ENCODE measurements around the gene PID1.
"Not testable (repeated sequence)": the region's sequence is repeated elsewhere in the genome, so short reads cannot be mapped to it uniquely, and the experiment has no call there.

The PID1 gene

DNA sequence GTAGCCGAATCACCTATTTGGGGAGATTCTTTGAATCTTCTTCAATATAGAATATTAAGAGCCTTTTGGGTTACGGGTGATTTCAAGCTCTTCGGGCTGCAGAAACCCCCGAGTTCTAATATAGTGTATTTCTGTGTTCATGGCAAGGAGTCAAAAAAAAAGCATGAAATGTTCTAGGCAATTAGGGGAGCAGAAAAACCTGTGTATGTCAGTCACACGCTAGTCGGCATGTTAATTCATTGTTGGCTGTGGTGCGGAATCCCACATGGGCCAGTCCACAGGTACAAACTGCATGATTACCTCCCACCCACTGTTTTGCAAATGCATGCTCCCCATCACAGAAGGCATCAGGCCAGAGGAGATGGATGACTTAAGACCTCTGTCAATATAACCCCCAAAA lies 161.9 kb downstream of the PID1 start:
- no peak for DNase-seq (ENCODE audit: low spot score)

DNA sequence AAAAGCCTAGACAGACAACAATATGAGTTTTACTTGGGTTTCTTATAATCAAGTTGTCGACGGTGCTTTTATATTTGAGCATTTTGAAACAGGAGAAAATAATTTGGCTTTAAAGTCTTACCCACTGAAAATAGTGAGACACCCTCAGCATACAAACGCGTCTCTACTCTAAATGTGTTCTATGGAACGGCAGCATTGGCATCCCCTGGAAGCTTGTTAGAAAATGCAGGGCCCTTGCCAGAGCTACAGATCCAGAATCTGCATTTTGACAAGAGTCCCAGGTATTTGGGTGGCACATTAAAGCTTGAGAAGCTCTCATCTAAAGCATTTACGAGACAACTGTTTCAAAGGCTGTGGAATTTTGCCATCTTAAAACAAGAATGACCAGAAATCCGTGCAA lies 163.5 kb downstream of the PID1 start:
- DNase-seq (ENCODE audit: low spot score), result no peak

DNA sequence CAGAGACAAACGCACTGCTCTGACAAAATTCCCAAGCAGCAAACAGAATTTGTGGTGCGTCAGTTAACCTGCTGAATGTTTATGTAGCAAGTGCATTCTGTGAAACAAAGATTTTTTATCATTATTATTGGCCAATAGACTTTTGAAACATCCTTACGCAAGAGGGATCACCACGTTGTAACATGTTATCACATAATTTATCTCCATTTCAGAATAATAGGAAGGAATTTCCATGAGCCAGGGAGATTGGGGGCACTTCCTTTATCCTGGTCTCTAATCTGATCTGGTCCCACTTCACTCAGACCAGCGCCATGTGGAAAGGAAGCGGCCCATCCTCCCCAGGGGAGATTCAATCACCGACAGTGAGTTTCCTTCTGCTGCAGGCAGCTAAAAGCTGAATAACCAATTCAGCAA lies 166.1 kb downstream of the PID1 start:
- DNase-seq (ENCODE audit: low spot score), result no peak

DNA sequence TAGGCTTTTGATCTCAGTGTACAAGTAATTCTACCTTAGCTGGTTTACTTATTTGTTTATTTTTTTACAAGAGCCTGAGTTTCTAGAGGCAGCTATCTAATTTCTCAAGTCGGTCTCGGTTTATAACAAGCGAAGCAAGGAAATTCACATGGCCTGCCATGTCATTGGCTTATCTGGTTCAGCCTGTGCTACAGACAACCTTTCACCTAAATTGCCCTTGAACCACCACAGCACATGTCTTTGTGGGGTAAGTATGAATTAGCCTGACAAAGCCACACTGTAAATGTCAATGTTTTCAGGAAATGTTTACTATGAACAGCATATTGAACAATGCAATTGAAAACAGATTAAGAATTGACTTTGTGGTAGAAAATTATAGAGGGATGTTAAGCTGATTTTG lies 167.1 kb downstream of the PID1 start:
- DNase-seq (ENCODE audit: low spot score), result no peak

DNA sequence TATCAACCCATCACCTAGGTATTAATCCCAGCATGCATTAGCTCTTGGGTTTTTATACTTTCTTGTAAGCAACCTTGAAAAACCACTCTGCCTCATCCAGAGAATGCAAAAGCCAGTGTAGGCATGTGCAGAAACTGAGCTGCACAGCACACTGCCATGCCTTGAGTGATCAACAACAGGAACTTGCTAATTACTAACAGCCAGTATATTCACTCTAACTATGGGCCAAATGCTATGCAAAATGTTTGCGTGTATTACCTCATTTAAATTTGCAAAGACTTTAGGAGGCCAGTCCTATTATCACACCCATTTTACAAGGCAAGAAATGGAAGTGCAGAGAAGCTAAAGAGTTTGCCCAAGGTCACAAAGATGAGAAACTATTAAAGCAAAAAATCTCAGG lies 169.8 kb downstream of the PID1 start:
- no peak for DNase-seq (ENCODE audit: low spot score)

DNA sequence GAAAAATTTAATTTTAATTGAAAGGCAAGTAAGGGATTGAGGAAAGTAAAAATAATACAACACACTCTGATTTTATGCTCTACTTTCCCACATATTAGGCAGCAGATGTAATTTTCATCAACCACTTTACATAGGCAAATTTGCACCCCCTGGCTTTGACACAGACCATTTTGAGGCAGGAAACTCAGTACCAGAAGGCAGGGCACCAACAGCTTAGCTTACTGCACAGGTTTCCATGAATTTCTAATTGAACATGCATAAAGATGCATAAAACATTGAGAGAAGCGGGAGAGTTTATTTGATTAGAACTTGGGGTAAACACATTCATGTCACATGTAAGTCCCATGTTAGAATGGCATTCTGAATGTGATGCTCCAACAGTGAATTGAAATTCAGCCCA lies 171.9 kb downstream of the PID1 start:
- DNase-seq (ENCODE audit: low spot score), result no peak

DNA sequence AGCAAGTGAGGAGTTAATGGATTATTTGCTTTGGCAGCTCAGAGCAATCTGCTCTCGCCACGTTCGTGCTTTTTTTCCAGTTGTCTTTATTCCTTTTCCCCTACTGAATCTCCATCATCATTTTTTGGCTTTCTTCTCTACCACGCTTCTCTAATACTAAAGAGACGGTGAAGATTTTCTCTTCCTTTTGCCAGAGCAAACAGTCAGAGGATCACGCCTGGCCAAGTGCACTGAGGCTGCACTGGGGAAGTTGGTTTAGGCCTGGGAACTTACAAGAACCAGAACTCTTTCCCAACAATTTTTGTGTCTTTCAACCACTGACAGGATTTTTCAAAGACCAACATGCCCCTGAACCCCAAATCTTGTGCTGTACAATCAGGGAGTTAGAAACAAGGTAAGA lies 172.3 kb downstream of the PID1 start:
- no peak for DNase-seq (ENCODE audit: low spot score)

DNA sequence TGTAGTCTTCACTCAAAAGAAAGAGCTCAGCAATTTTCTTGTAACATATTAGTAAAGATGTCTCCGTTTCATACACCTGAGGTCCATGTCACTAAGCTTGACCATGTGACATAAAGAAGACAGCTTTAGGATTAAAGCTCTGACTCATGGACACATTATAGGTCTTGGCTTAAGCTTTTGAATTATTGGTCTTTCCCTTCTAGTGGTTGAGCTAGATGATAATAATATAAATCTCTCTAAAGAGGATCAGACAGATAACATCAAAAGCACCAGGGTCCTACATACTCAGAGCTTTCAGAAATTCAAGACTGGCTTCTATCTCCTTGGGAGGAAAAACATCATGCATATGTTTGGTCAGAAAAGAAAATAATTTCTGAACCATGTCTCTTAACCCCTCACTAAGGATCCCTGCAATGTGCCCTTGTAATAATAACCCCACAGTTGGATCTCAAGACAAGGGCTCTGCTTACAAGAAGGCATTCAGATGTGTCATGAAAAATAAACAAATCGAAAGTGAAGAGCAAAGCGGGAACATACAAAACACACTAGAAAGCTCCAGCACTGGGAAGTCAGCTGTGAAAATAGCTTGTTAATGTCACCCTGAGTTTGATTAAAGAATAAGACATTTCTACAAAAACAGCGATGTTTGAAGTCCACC lies 174.5 kb downstream of the PID1 start:
- no peak for DNase-seq (ENCODE audit: low spot score)

DNA sequence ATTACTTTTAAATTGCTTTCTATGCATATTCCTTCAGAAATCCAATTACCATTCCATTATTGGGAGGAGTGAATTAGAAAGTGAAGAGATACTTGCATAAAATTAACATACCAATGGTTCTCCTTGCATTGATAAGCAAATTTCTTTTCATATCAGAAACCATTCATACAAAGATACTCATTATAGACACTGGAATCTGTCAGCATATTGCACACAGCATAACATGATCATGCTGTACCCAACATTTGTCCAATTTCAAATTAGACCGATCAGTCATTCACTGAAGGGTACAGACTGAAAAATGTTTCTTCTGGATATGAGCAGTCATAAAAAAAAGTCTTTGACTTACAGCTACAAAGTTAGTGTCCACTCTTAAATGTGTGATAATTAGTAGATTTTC lies 175.6 kb downstream of the PID1 start:
- no peak for DNase-seq (ENCODE audit: low spot score)

DNA sequence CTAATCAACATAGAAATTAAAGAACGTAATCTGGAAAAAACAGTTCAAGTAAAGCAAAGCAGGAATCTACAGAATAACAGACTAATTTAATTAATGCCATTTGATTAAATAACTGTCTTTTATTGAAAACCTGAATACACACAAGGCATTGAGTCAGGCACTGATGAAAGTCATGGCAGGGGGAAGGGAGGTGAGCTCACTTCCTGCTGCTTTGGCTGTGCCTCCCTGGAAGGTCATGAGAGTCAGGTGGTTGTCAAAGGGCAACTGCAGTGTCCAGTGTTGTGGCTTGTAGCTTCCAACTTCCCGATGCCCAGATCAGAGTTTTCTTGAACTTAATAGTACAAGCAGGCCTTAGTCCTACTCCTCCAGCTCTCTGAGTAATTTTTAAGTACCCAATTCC lies 180.9 kb downstream of the PID1 start:
- no peak for DNase-seq (ENCODE audit: low spot score)

DNA sequence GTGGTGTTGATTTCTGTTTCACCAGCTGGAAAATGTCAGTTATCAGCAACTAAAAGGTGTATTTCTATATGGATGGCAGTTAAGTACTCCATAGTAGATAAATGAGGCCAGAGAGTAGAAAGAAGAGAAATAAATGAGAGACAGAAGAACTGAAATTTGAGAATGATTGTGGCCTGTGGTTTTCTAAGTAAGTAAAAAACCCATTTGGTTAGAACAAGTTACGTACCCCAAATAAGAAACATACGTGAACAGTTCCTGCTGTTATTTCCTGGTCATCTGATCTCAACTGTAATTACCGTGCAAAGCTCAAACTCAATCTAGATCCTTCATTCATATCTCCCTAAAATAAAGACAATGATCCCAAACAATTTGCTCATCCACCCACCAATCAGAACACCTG lies 181.3 kb downstream of the PID1 start:
- DNase-seq (ENCODE audit: low spot score), result no peak

DNA sequence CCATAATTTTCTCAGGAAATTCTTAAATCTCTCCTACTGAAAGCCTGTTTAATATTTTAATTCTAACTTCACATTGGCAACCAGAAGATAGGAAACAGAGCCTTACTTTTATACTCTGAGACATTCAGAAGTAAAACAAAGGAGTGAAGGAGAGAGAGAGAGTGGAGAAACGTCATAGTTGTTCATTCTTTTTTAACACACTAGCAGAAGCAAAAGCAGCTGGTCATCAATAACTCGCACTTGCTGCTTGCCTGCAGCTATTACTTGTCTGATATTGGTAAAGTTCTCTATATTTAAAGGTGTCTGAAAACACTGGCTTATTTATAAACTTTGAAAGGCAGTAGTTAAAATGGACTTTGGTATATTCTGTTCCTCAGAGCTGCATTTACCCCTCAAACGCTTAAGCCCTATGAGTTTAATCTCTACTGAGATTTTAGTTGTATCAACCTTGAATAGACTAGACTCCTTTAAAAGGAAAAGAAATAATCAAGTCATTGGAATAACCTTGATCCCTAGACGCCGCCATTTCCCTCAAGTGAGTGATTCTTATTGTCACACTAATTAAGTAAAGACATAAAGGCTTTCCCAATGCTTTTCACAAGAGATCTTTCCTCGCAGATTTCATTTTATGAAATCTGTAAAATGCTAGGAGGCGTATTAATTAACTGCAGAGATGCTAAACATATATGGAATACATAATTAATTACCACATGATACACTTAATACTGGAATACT lies 182.0 kb downstream of the PID1 start:
- no peak for DNase-seq (ENCODE audit: low spot score)

DNA sequence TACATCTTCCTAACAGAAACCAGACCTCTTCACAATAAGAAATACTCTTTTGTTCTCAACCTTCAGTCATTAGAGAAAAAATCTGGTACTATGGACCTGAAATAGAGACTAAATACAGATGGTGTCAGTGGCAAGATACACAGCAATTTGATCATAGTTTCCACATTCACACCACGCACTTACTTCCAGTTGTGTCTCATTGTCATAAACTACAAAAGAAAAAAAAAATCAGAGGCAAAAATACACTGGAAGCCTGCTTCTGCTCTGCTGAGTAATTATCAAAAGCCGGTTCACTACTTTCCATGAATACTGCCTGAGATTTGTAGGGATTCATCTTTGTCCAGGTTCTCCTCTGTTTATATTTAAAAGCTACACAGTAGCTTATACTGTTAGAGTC lies 182.6 kb downstream of the PID1 start:
- DNase-seq (ENCODE audit: low spot score), result no peak

DNA sequence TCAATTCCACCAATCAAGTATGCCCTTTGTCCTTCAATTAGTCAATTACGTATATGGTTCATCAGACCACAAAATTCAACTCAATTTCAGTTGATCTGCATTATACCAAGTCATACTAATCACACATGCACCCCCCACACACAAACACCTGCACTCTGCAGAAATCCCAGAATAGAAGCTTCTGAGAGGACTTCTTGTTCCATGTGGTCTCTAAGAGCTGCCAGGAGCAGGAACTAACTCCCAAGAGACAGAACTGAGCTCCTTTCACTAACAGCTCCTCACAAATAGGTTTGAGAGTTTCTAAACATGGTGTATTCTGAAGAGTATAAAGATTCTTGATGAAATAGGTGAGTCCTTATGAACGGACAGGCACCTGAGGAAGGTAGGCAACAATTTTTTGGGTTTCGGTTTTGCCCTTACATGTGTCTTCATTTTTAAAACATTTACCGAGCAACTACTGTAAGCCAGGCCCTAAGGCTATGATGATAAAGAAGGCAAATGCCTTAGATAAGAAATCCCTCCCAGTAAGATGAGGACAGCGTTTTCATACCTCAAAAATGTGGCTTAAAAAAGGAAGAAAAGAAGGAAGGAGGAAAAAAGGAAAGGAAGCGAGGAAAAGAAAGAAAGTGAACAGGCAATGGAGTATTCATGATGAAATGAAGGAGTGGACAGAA lies 183.1 kb downstream of the PID1 start:
- no peak for DNase-seq (ENCODE audit: low spot score)

DNA sequence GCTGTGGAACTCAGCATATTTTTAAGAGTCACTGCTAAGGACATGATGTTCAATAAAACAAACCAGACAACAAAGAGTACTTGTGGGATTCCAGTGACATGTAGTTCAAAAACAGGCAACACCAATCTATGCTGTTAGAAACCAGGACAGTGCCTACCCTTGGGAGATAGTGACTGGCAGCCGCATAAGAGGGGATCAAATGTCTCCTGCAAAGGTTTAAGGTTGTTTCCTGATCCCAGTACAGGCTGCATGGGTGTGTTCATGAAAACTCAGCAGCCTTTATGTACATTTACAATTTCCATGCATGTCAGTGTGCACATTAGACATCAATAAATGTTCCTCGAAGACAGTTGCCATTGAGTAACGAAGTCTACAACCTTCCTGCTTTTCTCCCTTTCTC lies 183.8 kb downstream of the PID1 start:
- no peak for DNase-seq (ENCODE audit: low spot score)

DNA sequence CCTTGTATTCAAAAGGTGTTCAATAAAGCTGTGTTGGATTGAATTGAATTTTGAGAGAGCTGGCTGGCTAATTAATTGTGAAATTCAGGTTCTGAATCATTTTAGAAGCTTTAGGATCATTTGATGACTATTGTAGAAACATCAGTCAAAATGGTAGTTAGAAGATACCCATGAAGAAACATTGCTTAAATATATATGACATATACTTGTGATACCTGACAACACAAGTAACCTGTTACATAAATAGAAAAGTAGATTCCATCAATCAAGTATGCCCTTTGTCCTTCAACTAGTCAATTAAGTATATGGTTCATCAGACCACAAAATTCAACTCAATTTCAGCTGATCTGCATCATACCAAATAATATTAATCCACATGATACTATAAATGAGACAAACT lies 185.6 kb downstream of the PID1 start:
- DNase-seq (ENCODE audit: low spot score), result no peak

DNA sequence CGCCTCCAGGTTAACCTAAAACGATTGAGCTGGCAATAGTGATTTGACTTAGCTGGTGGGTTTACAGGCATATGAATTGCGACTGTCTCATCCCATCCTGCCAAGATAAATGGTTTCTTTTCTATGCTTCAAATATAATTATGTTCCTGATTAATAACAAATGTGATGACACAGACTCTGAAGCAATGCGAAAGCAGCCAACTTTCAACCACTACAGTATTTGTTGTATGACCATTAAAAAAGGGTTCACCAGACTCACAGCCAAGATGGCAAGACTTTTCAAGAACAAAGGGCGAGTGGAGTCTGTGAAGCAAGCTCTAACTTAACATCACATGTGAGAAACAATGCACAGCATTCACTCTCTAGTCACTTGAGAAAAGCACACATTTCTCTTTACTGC lies 186.6 kb downstream of the PID1 start:
- no peak for DNase-seq (ENCODE audit: low spot score)

DNA sequence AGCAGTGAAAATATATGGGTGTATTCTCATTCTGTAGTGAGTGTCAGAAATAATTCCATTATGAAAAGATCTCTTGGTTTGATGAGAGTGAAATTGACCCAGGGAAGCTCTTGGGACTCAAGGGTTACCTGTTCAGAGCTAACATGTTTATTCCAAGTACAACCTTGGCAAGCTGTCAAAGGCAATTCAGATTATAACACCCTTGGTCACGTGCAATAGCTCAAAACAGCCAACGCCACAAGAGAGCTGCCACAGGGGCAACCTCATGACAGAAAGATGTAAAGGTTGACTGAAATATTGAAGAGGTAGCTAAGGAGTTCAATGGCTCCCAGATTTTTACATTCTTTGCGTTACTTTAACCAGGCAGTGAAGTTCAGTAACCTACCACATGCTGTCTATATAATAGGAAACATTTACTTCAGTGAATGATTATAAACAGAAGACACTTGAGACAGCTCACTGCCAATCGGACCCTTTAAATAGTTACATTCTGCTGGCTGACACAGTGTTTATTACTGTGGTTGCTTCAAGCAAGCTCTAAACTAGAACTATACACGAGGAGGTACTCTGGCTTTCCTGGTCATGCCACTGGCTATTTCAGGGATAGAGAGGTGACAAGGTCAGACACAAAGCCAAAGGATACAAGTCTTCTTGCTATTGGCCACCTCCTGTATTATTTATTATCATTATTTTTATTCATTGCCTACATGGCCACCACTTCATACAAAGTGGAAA lies 187.3 kb downstream of the PID1 start:
- DNase-seq (ENCODE audit: low spot score), result no peak

DNA sequence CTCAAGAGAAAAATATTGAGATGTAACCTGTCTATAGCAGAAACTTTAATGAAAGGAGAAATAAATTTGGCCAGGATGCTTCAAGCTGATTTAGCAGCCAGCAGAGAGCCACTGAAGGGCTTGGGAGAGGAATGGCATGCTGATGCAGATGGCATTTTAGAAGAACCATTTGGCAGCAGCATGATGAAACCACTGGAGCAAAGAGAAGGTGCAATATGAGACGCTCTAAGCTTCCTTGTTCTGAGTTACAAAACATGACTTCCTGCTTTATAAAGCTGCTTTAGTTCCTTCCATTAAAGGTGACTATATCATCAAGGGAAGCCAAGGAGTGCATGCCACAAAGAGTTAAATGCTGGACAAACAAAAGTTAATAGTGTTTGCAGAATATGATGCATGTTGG lies 189.7 kb downstream of the PID1 start:
- no peak for DNase-seq (ENCODE audit: low spot score)

DNA sequence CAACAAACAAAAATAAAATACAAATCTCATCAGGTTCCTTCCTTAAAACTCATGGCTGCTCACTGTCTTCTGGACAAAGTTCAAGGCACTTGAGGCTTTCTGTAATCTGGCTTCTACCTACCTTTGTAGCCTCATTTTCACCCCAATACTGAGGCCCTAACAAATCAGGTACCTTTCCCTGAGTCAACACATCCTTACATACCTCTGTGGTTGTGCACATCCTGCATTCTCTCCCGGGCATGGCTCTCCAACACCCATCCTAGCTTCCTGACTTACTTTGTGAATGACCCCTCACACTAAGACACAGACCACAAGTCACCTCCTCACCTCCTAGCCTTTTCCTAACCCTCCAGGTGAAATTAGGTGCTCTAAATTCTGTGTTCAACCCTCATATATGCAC lies 190.9 kb downstream of the PID1 start:
- DNase-seq (ENCODE audit: low spot score), result no peak

DNA sequence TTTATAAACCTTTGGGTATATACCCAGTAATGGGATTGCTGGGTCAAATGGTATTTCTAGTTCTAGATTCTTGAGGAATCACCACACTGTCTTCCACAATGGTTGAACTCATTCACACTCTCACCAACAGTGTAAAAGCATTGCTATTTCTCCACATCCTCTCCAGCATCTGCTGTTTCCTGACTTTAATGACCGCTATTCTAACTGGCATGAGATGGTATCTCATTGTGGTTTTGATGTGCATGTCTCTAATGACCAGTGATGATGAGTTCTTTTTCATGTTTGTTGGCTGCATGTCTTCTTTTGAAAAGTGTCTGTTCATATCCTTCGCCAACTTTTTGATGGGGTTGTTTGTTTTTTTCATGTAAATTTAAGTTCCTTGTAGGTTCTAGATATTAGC lies 194.2 kb downstream of the PID1 start:
- DNase-seq (ENCODE audit: low spot score), result not testable (repeated sequence)

DNA sequence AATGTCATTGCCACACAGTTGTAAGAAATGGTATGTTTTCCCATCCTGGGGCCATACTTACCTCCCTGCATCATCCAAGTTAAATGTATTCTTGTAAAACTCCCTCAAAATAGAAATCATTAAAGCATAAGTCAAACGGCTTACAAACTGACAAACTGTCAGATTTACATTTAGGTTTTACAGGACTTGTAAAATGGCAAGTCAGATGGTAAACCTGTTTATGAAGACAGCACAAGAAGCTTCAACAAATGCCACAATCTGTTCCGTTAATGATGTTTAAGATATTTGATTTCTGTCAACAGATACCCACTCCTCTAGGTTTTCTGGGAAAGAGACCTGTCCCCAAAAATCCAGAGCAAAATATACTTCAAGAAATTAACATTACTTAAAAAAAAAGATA lies 197.2 kb downstream of the PID1 start:
- no peak for DNase-seq (ENCODE audit: low spot score)

Data from D341Med (cell line).